Endothelial cell of umbilical vein (primary cell): Measurements from ENCODE around the gene AGTPBP1. TPM values are rescaled to one million over a fixed set of nuclear protein-coding genes. Genes with fewer than 3 reads are reported as not detected.
A peak's percentile ranks its signal among the peaks of the same experiment; 100 is the strongest.

ENCODE experiments used
- Bru-seq: library from RNA; stranded (reverse); fragments of 400-500 nt; gene quantifications from one replicate; lab custom pipeline; 2021; lab: Mats Ljungman, UMichigan
- BruChase-seq, 2 experiments: library from RNA; stranded (reverse); fragments of 400-500 nt; gene quantifications; one replicate each; lab custom pipeline; 2021; lab: Mats Ljungman, UMichigan
- BruUV-seq: library from RNA; stranded (reverse); fragments of 400-500 nt; replicated peaks from 2 replicates; lab custom pipeline; 2021; lab: Mats Ljungman, UMichigan
- CTCF ChIA-PET: fragments of 300-600, 350-600 bp; sonication (Branson Sonifier 250); formaldehyde crosslinking; loops from one replicate; lab custom pipeline; 2021; ENCODE audit warnings: antibody characterized with exemption, inconsistent platforms; lab: Charles Lee
- POLR2A ChIA-PET: fragments of 300-600, 350-600 bp; sonication (Branson Sonifier 250); formaldehyde crosslinking; loops from one replicate; lab custom pipeline; 2021; ENCODE audit warnings: antibody characterized with exemption, inconsistent platforms; lab: Charles Lee
- DNase-seq: peaks from one replicate; pipeline ENCODE4 v3.0.0-alpha.2; 2011; ENCODE audit warnings: low read depth, low spot score
- FAIRE-seq: peaks from 2 replicates; lab custom pipeline; 2011; peaks lifted over from hg19 to GRCh38; lab: Jason Lieb, UNC
- H2AFZ ChIP-seq: 2 replicates; pipeline ENCODE4 v1.6.0; 2012; ENCODE audit warnings: low read depth, low read length, control low read depth, inconsistent platforms
- H3K27ac ChIP-seq: 2 replicates; pipeline ENCODE4 v1.5.1; 2011; ENCODE audit warnings: low read depth, mild to moderate bottlenecking, control low read depth, low read length, moderate library complexity; ENCODE audit not compliant: insufficient read depth
- H3K27me3 ChIP-seq, 2 experiments: 2 replicates each; pipeline versions ENCODE4 v1.6.0 to v1.6.1; 2011; ENCODE audit warnings: low read length in 2 of 2, mixed read lengths in 1 of 2; ENCODE audit not compliant: control insufficient read depth in 2 of 2, insufficient read depth in 2 of 2
- H3K36me3 ChIP-seq, 2 experiments: 2 replicates in 1 of 2; 3 replicates in 1 of 2; pipeline ENCODE4 v1.5.1; 2011; ENCODE audit warnings: low read length in 2 of 2, mild to moderate bottlenecking in 1 of 2, moderate library complexity in 1 of 2; ENCODE audit not compliant: control insufficient read depth in 2 of 2, insufficient read depth in 2 of 2; ENCODE audit errors: extremely low read depth in 1 of 2
- H3K4me1 ChIP-seq: 3 replicates; pipeline ENCODE4 v1.5.1; 2011; ENCODE audit warnings: mild to moderate bottlenecking, low read length; ENCODE audit not compliant: control insufficient read depth, insufficient read depth; ENCODE audit errors: extremely low read depth
- H3K4me2 ChIP-seq: 2 replicates; pipeline ENCODE4 v1.6.1; 2011; ENCODE audit warnings: low read length, control low read depth, mixed read lengths; ENCODE audit not compliant: insufficient read depth
- H3K4me3 ChIP-seq, 3 experiments: fragments of 200-600 bp in 1 of 3; sonication (generic), shearing (Covaris generic) in 1 of 3; replicated peaks in 1 of 3; 2 replicates each; pipeline ENCODE4 v1.5.1; 2011 to 2016; ENCODE audit warnings: control low read depth in 3 of 3, low read length in 3 of 3, mild to moderate bottlenecking in 2 of 3, inconsistent platforms in 1 of 3, low read depth in 1 of 3, moderate library complexity in 1 of 3; ENCODE audit not compliant: insufficient read depth in 1 of 3
- H3K79me2 ChIP-seq: 2 replicates; pipeline ENCODE4 v1.6.0; 2012; ENCODE audit warnings: low read length, inconsistent platforms; ENCODE audit not compliant: control insufficient read depth, insufficient read depth
- H3K9ac ChIP-seq: replicated peaks from 2 replicates; pipeline ENCODE3; 2011; ENCODE audit warnings: low read length, control low read depth; ENCODE audit not compliant: insufficient read depth; ENCODE audit errors: extremely low read depth
- H3K9me1 ChIP-seq: replicated peaks from 3 replicates; pipeline ENCODE4 v1.6.0; 2011; ENCODE audit warnings: mild to moderate bottlenecking, low read length; ENCODE audit not compliant: control insufficient read depth, insufficient read depth; ENCODE audit errors: extremely low read depth
- H3K9me3 ChIP-seq: replicated peaks from 2 replicates; pipeline ENCODE4 v1.5.1; 2012; ENCODE audit warnings: low read length, inconsistent platforms; ENCODE audit not compliant: control insufficient read depth, insufficient read depth
- H4K20me1 ChIP-seq: replicated peaks from 2 replicates; pipeline ENCODE3; 2011; ENCODE audit warnings: mild to moderate bottlenecking, low read length; ENCODE audit not compliant: control insufficient read depth, insufficient read depth; ENCODE audit errors: extremely low read depth
- EZH2 ChIP-seq: IDR thresholded peaks from 2 replicates; pipeline ENCODE4 v1.6.1; 2012; ENCODE audit warnings: borderline replicate concordance, low read depth, mild to moderate bottlenecking, moderate library complexity, low read length, inconsistent platforms; ENCODE audit not compliant: severe bottlenecking
- FOS ChIP-seq: IDR thresholded peaks from 2 replicates; pipeline ENCODE4 v1.6.1; 2011; ENCODE audit warnings: mild to moderate bottlenecking, low read length, moderate library complexity, borderline replicate concordance; ENCODE audit not compliant: insufficient read depth
- JUN ChIP-seq: IDR thresholded peaks from 2 replicates; pipeline ENCODE4 v1.6.1; 2011; ENCODE audit warnings: borderline replicate concordance, low read depth; ENCODE audit not compliant: insufficient read length, insufficient read depth
- POLR2A ChIP-seq: IDR thresholded peaks from 2 replicates; pipeline ENCODE4 v1.6.1; 2012; ENCODE audit warnings: low read depth, mild to moderate bottlenecking, control low read depth, low read length
- POLR2AphosphoS5 ChIP-seq: IDR thresholded peaks from 2 replicates; pipeline ENCODE4 v1.6.1; 2012; ENCODE audit warnings: low read depth, mild to moderate bottlenecking, control low read depth, low read length, moderate library complexity; ENCODE audit not compliant: insufficient read depth
- dilution Hi-C: fragments of 300-500 bp; cut with MboI; formaldehyde crosslinking; loops from one replicate; pipeline ENCODE4 v1.15.0; 2019; ENCODE audit warnings: low sequenced_read_pairs; ENCODE audit not compliant: extremely low pct_ligation_motif_present
- intact Hi-C: fragments of 100-400 bp; cut with micrococcal nuclease; formaldehyde crosslinking; loops from one replicate; pipeline ENCODE4 v1.10.0; 2022
- long read RNA-seq: library from polyadenylated mRNA; stranded (forward); transcript quantifications from one replicate; pipeline ENCODE4 v2.0.0, GENCODE V29; 2021
- polyA minus RNA-seq, 3 experiments: library from RNA; depleted of rRNA, polyadenylated mRNA; stranded (reverse); fragments of >200 nt; gene quantifications; 1 replicate in 1 of 3; 2 replicates in 2 of 3; pipeline ENCODE4 v1.2.3, GENCODE V29; 2011
- polyA plus RNA-seq, 4 experiments: library from polyadenylated mRNA; depleted of rRNA in 3 of 4; stranded (reverse) in 3 of 4; unstranded in 1 of 4; fragments of >200 nt; gene quantifications; 2 replicates each; pipeline versions ENCODE4 v1.2.1 to v1.2.3, GENCODE V29; 2011 to 2012; ENCODE audit warnings: missing spikeins in 1 of 4
- total RNA-seq: library from RNA; stranded (reverse); gene quantifications from 2 replicates; pipeline ENCODE4 v1.2.3, GENCODE V29; 2021
- TF ChIP-seq, protein P1 (sequence below): IDR thresholded peaks from 2 replicates; pipeline ENCODE4 v1.6.1; 2011; ENCODE audit not compliant: insufficient read depth, insufficient read length
- TF ChIP-seq, protein P2 (sequence below), 2 donors: IDR thresholded peaks; 1 replicate in 1 of 2; 2 replicates in 1 of 2; pipeline ENCODE4 v1.5.1; 2011; ENCODE audit warnings: low read length in 2 of 2, mild to moderate bottlenecking in 2 of 2, moderate library complexity in 2 of 2, control low read depth in 1 of 2, inconsistent platforms in 1 of 2, low read depth in 1 of 2; ENCODE audit not compliant: insufficient read depth in 1 of 2; ENCODE audit errors: extremely low read depth in 1 of 2

Gene AGTPBP1, protein sequence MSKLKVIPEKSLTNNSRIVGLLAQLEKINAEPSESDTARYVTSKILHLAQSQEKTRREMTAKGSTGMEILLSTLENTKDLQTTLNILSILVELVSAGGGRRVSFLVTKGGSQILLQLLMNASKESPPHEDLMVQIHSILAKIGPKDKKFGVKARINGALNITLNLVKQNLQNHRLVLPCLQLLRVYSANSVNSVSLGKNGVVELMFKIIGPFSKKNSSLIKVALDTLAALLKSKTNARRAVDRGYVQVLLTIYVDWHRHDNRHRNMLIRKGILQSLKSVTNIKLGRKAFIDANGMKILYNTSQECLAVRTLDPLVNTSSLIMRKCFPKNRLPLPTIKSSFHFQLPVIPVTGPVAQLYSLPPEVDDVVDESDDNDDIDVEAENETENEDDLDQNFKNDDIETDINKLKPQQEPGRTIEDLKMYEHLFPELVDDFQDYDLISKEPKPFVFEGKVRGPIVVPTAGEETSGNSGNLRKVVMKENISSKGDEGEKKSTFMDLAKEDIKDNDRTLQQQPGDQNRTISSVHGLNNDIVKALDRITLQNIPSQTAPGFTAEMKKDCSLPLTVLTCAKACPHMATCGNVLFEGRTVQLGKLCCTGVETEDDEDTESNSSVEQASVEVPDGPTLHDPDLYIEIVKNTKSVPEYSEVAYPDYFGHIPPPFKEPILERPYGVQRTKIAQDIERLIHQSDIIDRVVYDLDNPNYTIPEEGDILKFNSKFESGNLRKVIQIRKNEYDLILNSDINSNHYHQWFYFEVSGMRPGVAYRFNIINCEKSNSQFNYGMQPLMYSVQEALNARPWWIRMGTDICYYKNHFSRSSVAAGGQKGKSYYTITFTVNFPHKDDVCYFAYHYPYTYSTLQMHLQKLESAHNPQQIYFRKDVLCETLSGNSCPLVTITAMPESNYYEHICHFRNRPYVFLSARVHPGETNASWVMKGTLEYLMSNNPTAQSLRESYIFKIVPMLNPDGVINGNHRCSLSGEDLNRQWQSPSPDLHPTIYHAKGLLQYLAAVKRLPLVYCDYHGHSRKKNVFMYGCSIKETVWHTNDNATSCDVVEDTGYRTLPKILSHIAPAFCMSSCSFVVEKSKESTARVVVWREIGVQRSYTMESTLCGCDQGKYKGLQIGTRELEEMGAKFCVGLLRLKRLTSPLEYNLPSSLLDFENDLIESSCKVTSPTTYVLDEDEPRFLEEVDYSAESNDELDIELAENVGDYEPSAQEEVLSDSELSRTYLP
- 18.4 and 19.1 TPM in 2 replicates for total RNA-seq
- polyA plus RNA-seq = 2.8 and 4.2 TPM in 2 replicates
- 5.7 and 6.1 TPM in 2 replicates for polyA plus RNA-seq (2011; cell fraction: cytosol; rRNA removed)
- 14.3 and 17.9 TPM in 2 replicates for polyA plus RNA-seq (2011; cell fraction: nucleus; rRNA removed)
- polyA plus RNA-seq (2012) = 12.3 and 12.8 TPM in 2 replicates
- 7.9 and 13.8 TPM in 2 replicates for polyA minus RNA-seq
- polyA minus RNA-seq (2011; cell fraction: cytosol; rRNA and poly(A)+ RNA removed) = 9.2 TPM
- polyA minus RNA-seq (2011; cell fraction: nucleus; rRNA and poly(A)+ RNA removed) = 14.8 and 16.2 TPM in 2 replicates
- Bru-seq, nascent RNA = percentile 78 among the genes with signal in this experiment
- BruChase-seq, experiment 1, labeled RNA remaining after a 6-hour chase = percentile 57 among the genes with signal in this experiment
- BruChase-seq, experiment 2, labeled RNA remaining after a 2-hour chase = percentile 64 among the genes with signal in this experiment
- long read RNA-seq, full-length matches to known transcripts = 11 of 22 reads
- long read RNA-seq, partial matches to known transcripts = 4 of 22 reads
- long read RNA-seq, other reads (novel, unspliced or antisense) = 7 of 22 reads

DNA sequence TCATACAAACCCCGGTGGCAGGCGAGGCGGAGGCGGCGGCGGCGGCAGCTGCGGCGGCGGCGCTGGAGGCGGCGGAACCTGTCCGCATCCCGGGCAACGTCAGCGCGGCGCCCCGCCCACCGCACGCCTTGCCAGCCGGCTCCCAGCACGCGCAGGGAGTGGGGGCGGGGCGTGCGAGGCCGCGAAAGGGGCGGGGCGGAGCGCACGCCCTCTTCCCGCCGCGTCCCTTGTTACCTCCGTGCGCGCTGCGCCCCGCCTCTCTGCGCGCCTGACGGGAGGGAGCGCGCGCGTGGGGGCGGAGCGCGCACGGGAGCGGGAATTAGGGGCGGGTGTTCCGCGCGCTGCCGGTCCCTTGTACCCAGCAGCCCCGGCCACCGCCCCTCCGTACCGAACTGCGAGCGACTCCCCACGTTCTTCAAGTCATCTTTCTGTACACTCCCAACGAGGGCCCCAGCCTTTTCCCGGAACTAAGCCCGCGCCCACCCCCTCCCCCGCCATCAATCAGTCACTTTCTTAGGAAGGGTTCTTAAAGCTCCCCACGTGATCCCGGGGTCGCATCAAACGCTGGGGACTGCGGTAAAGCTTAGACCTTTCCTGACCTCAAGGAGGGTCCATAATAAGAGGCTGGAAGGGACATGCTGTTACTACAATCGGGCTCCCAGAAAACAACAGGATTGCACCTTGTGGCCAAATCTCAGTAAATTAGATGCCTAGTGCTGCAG, at the start of gene AGTPBP1:
Gene AGTPBP1 (minus strand): TSS at position 80 of the 722 bp plus-strand sequence. CDS start 29,421 bp downstream, outside the sequence.
- intact Hi-C loops (loop anchor here (1.0 to 10.0 kb wide), 7 partner anchors 44 to 1203 kb away; partner anchors contain the start of genes GAS1, GOLM1 and TUT7), dilution Hi-C loops (no loop called here)
- FAIRE-seq (peak; percentile 60), DNase-seq (peak; percentile 90)
- peak within 1 kb of the TSS; percentile 93 to 98 (median 95) for H3K4me3 ChIP-seq
- no peaks in the 10 kb centered on the region for H3K9me1 ChIP-seq
- peaks cover 17% of the 10 kb centered on the region for H3K79me2 ChIP-seq
- H3K9me3 ChIP-seq = no peaks in the 10 kb centered on the region
- H2AFZ ChIP-seq = peak within 1 kb of the TSS; percentile 98
- ChIA-PET POLR2A (interaction anchor here (0.6 kb wide), 1 partner anchor 231 kb away, joined by 5 read pairs; no protein-coding TSS in a partner anchor), CTCF (interaction anchor here (1.1 kb wide), 1 partner anchor 44 kb away, joined by 4 read pairs; no protein-coding TSS in a partner anchor)
- peak within 1 kb of the TSS; percentile 87 for H3K9ac ChIP-seq
- no peaks in the 10 kb centered on the region for H3K36me3 ChIP-seq
- no peaks in the 10 kb centered on the region for H4K20me1 ChIP-seq
- peak within 1 kb of the TSS; percentile 43 for H3K27ac ChIP-seq
- peak within 1 kb of the TSS; percentile 100 for H3K4me2 ChIP-seq
- no TSS peak for BruUV-seq
- H3K4me1 ChIP-seq = peaks cover 15% of the 10 kb centered on the region
- peaks cover 11 to 17% of the 10 kb centered on the region in 2 experiments for H3K27me3 ChIP-seq
- no peak for TF ChIP-seq EZH2
- TF ChIP-seq, protein P1, sequence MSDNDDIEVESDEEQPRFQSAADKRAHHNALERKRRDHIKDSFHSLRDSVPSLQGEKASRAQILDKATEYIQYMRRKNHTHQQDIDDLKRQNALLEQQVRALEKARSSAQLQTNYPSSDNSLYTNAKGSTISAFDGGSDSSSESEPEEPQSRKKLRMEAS = no peak
- TF ChIP-seq FOS = no peak
- peak; percentile 61 for TF ChIP-seq POLR2AphosphoS5
- no peak for TF ChIP-seq POLR2A
- TF ChIP-seq, protein P2, sequence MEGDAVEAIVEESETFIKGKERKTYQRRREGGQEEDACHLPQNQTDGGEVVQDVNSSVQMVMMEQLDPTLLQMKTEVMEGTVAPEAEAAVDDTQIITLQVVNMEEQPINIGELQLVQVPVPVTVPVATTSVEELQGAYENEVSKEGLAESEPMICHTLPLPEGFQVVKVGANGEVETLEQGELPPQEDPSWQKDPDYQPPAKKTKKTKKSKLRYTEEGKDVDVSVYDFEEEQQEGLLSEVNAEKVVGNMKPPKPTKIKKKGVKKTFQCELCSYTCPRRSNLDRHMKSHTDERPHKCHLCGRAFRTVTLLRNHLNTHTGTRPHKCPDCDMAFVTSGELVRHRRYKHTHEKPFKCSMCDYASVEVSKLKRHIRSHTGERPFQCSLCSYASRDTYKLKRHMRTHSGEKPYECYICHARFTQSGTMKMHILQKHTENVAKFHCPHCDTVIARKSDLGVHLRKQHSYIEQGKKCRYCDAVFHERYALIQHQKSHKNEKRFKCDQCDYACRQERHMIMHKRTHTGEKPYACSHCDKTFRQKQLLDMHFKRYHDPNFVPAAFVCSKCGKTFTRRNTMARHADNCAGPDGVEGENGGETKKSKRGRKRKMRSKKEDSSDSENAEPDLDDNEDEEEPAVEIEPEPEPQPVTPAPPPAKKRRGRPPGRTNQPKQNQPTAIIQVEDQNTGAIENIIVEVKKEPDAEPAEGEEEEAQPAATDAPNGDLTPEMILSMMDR (IDR thresholded peaks at IDR 0.05; ENCODE audit: extremely low read depth in 1 of 2, insufficient read depth in 1 of 2, low read depth in 1 of 2, low read length in 2 of 2) = no peak
- no peak for TF ChIP-seq JUN
